Naive B cell (primary cell): Measurements from ENCODE around the gene CCL16. TPM values are rescaled to one million over a fixed set of nuclear protein-coding genes. Genes with fewer than 3 reads are reported as not detected.

Source experiments
- polyA plus RNA-seq, 6 donors: library from polyadenylated mRNA; unstranded; fragments of 300-500 nt; fragmentation: Illumina TruSeq; gene quantifications; one replicate each; pipeline ENCODE4 v1.2.3, GENCODE V29; 2021; ENCODE audit warnings: low read depth in 6 of 6

CCL16 gene
- polyA plus RNA-seq, 6 donors from 2014 or later: not detected

Other genes with a start within 250 kb of the CCL16 start
- not detected for gene RASL10B, start 249.9 kb downstream of the CCL16 start, polyA plus RNA-seq
- gene GAS2L2, start 228.3 kb downstream of the CCL16 start, polyA plus RNA-seq: not detected
- not detected for gene C17orf50, start 220.6 kb downstream of the CCL16 start, polyA plus RNA-seq
- gene MMP28, start 185.9 kb downstream of the CCL16 start, polyA plus RNA-seq: under 1 TPM in 1 of 6 donors, not detected in 5; 0.21 TPM
- gene TAF15, start 172.0 kb downstream of the CCL16 start, polyA plus RNA-seq: 10 to 100 TPM; 16.6 to 44.4 (median 21.7) TPM
- gene HEATR9, start 112.6 kb downstream of the CCL16 start, polyA plus RNA-seq: not detected
- 10 to 100 TPM in 4 of 6 donors, 1 to 10 TPM in 2; 4.9 to 15.3 (median 12.7) TPM for gene CCL5, start 101.1 kb downstream of the CCL16 start, polyA plus RNA-seq
- not detected for gene RDM1, start 50.7 kb downstream of the CCL16 start, polyA plus RNA-seq
- gene LYZL6, start 37.8 kb downstream of the CCL16 start, polyA plus RNA-seq: not detected
- gene CCL14, start 5.2 kb upstream of the CCL16 start, polyA plus RNA-seq: not detected
- gene CCL15, start 20.1 kb upstream of the CCL16 start, polyA plus RNA-seq: not detected
- not detected for gene CCL23, start 36.5 kb upstream of the CCL16 start, polyA plus RNA-seq
- gene CCL18, start 82.8 kb upstream of the CCL16 start, polyA plus RNA-seq: not detected
- gene CCL3, start 108.6 kb upstream of the CCL16 start, polyA plus RNA-seq: 10 to 100 TPM in 3 of 6 donors, 1 to 10 TPM in 3; 7.0 to 36.8 (median 13.0) TPM
- 10 to 100 TPM in 3 of 6 donors, 1 to 10 TPM in 2, under 1 TPM in 1; 0.79 to 43.5 (median 19.5) TPM for gene CCL4, start 122.3 kb upstream of the CCL16 start, polyA plus RNA-seq
- gene TBC1D3B, start 195.1 kb upstream of the CCL16 start, polyA plus RNA-seq: under 1 TPM in 1 of 6 donors, not detected in 5; 0.73 TPM
- gene CCL3L1, start 215.3 kb upstream of the CCL16 start, polyA plus RNA-seq: 1 to 10 TPM in 1 of 6 donors, under 1 TPM in 3, not detected in 2; 0.48 to 1.5 (median 0.71) TPM
- 1 to 10 TPM in 2 of 6 donors, not detected in 4; 1.6 to 6.6 TPM for gene CCL4L2, start 229.6 kb upstream of the CCL16 start, polyA plus RNA-seq